ENCODE data around the gene LIG4.
A peak's percentile ranks its signal among the peaks of the same experiment; 100 is the strongest.

LIG4 gene

GRCh38 chr13:108193806-108194205, 21.5 kb downstream of the LIG4 start:
- DNase-seq: no peak

- no peak for DNase-seq
Measured at GRCh38 chr13:108190897-108191296, 24.4 kb downstream of the LIG4 start.

GRCh38 chr13:108188260-108188659, 27.1 kb downstream of the LIG4 start:
- no peak for DNase-seq

- DNase-seq: no peak
Measured at GRCh38 chr13:108185223-108185622, 30.1 kb downstream of the LIG4 start.

DNA sequence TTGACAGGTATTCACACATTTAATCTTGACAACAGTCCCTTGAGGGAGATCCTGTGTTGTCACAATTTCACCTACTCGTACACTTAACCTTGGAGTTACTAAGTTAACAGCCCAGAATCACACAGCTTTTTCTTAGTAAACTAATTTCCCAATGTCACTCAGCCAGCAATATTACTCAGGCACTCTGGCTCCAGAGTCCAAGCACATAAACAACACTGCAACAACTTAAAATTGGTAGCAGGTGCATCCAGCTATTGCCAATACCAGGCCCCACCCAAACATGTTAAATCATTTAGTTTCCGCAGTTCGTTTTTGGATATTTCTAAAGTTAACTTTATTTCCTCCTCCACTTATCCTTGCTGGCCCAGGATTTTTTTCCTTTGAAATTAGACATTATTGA, 32.7 kb downstream of the LIG4 start:
- no peak for DNase-seq

- no peak for DNase-seq
Measured at GRCh38 chr13:108178078-108178477, 37.3 kb downstream of the LIG4 start.

- peak; percentile 51 for DNase-seq
Measured at GRCh38 chr13:108176685-108177274, 38.6 kb downstream of the LIG4 start.

- no peak for DNase-seq
Measured at GRCh38 chr13:108168929-108169328, 46.4 kb downstream of the LIG4 start.

- no peak for DNase-seq
Measured at GRCh38 chr13:108166078-108166477, 49.3 kb downstream of the LIG4 start.

GRCh38 chr13:108158746-108159145, 56.6 kb downstream of the LIG4 start:
- no peak for DNase-seq
